Glomerular visceral epithelial cell (primary cell): ENCODE results near the gene TMPRSS2.
"Not testable (repeated sequence)": the region's sequence is repeated elsewhere in the genome, so short reads cannot be mapped to it uniquely, and the experiment has no call there.

Source experiments
- DNase-seq: peaks from one replicate; pipeline ENCODE4 v3.0.0-alpha.2; 2016; ENCODE audit errors: extremely low spot score

TMPRSS2 gene

GRCh38 chr21:41426676-41427404 lies 81.1 kb downstream of the TMPRSS2 start:
- no peak for DNase-seq

- peak; percentile 54 for DNase-seq
These were observed 81.8 kb downstream of the TMPRSS2 start, which contains the start of gene MX1 for GRCh38 chr21:41425954-41426675. Gene MX1 (plus strand): TSS chr21:41426239. CDS start chr21:41432071, 5,832 bp downstream.

GRCh38 chr21:41425588-41425953 lies 82.4 kb downstream of the TMPRSS2 start:
- no peak for DNase-seq

- DNase-seq, result not testable (repeated sequence)
These were observed 84.7 kb downstream of the TMPRSS2 start for GRCh38 chr21:41423305-41423636.

DNA sequence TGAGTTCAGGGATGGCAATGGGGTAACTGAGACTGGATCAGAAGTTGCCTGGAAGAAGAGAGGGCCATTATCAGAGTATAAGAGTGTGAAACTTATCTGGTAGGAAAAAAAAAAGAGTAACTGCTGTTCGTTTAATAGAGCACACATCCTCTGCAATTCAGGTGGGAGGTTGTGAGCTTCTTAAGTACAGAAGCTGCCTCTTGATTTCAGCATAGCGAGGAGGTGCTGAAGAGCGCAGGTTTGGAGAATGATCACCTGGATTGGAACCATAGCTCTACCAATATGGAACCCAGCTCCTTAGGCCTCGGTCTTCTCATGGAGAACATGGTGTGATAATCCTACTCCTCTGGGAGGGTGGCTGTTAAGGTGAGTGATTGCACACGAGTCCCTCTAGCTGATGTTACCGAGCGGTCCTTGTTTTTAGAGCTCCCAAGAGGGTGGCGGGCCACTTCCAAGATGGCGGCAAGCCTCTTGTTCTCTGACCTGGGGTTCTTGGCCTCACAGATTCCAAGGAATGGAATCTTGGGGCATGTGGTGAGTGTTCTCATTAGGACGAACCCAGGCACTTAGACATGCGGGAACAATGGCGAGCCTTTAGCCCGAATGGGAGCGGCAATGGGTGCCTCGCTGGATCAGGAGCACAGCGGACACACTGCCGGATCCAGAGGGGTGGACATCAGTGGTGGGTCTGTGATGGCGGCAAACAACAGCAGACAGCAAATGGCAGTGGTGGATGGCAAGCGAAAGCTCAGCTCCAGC lies 85.2 kb downstream of the TMPRSS2 start:
- no peak for DNase-seq

DNA sequence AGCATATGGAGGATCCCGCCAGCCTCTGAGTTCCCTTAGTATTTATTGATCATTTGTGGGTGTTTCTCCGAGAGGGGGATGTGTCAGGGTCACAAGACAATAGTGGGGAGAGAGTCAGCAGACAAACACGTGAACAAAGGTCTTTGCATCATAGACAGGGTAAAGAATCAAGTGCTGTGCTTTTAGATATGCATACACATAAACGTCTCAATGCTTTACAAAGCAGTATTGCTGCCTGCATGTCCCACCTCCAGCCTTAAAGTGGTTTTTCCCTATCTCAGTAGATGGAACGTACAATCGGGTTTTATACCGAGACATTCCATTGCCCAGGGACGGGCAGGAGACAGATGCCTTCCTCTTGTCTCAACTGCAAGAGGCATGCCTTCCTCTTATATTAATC lies 87.0 kb downstream of the TMPRSS2 start:
- not testable (repeated sequence) for DNase-seq

GRCh38 chr21:41419921-41420862 lies 87.8 kb downstream of the TMPRSS2 start:
- DNase-seq, result peak; percentile 93

DNA sequence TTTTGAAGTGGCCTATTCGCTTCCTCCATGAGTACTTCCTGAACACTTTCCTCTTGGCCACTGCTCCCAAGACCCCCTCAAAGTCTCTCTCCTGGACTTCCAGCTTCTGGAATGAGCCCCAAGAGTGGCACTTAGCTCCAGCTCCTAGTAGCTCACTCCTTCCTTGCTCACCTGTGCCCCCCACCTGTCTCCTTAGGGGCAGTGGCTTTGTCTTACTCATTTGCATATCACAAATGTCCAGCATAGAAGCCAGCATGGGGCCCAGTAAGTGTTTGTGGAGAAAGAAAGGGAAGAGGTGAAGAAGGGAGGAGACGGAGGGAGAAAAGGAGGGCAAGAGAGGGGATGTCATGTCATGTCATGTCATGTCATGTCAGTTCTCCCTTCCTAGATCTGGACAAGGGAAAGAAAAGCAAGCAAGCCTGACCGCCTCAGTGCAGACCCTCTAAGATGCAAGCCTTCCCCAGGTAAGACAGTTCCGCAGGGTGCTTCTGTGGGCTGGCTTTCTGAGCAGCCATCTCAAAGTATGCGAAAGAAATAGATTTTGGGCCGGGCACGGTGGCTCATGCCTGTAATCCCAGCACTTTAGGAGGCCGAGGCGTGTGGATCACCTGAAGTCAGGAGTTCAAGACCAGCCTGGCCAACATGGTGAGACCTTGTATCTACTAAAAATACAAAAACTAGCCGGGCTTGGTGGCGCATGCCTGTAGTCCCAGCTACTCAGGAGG lies 88.8 kb downstream of the TMPRSS2 start:
- DNase-seq, result no peak

DNA sequence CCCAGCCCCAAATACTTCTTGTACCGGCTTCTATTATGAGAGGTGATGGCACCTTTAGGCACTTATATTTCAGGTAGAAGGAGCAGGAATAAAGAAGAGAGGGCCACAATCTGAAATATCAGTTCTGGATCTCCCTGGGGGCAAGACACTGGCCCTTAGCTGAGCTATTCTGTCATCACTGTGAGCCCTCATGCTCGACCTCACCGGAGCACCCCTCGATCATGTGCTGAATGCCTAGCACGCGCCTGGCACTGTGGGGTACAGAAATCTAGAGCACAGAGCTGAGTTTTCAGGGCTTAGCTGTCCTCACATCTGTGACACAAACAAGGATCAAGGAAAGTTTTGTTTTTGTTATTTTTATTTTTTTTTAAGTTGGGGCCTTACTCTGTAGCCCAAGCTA lies 89.6 kb downstream of the TMPRSS2 start:
- no peak for DNase-seq

DNA sequence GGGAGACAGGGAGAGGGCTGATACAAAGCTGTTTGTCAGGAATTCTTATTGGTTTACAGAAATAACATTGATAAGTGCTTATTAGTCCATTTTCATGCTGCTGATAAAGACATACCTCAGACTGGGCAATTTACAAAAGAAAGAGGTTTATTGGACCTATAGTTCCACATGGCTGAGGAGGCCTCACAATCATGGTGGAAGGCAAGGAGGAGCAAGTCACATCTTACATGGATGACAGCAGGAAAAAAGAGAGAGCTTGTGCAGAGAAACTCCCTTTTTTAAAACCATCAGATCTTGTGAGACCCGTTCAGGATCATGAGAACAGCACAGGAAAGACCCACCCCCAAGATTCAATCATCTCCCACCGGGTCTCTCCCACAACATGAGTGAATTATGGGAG lies 90.5 kb downstream of the TMPRSS2 start:
- not testable (repeated sequence) for DNase-seq
